ENCODE measurements around the gene PTAR1.

- TF ChIP-seq POLR2A (IDR thresholded peaks at IDR 0.05; ENCODE audit: low read length) (no peak), GATA1 (IDR thresholded peaks at IDR 0.05; ENCODE audit: low read depth, low read length) (no peak)
These were observed 46.8 kb upstream of the PTAR1 start for GRCh38 chr9:69806627-69807026.
